NCI-H524 treated with DMSO at 0.1 percent for 48 hours (cell line): Measurements from ENCODE around the gene SLC25A39.
A peak's percentile ranks its signal among the peaks of the same experiment; 100 is the strongest.

Experiments
- DNase-seq: peaks from one replicate; lab custom pipeline; 2025; lab: John Stamatoyannopoulos, UW

The SLC25A39 gene

GRCh38 chr17:44312396-44313104 is 12.1 kb downstream of the SLC25A39 start:
- no peak for DNase-seq

- no peak for DNase-seq
Measured at GRCh38 chr17:44311562-44312181, 13.0 kb downstream of the SLC25A39 start.

- DNase-seq: no peak
Measured at GRCh38 chr17:44310609-44311376, 13.8 kb downstream of the SLC25A39 start.

GRCh38 chr17:44310188-44310587 is 14.4 kb downstream of the SLC25A39 start:
- DNase-seq: no peak

- no peak for DNase-seq
Measured at GRCh38 chr17:44309472-44309871, 15.2 kb downstream of the SLC25A39 start.

- no peak for DNase-seq
Measured at GRCh38 chr17:44308865-44309264, 15.8 kb downstream of the SLC25A39 start.

GRCh38 chr17:44308320-44308818 is 16.3 kb downstream of the SLC25A39 start, which contains the start of gene RUNDC3A:
RUNDC3A (plus strand) TSS chr17:44308601; CDS start chr17:44308833, 232 bp downstream.
- peak; percentile 77 for DNase-seq

GRCh38 chr17:44307387-44308186 is 17.0 kb downstream of the SLC25A39 start:
- no peak for DNase-seq

GRCh38 chr17:44304651-44305050 is 20.0 kb downstream of the SLC25A39 start:
- no peak for DNase-seq

- no peak for DNase-seq
Measured at GRCh38 chr17:44297975-44298374, 26.6 kb downstream of the SLC25A39 start.

- no peak for DNase-seq
Measured at GRCh38 chr17:44293509-44294226, 31.0 kb downstream of the SLC25A39 start.

GRCh38 chr17:44287651-44288050 is 37.0 kb downstream of the SLC25A39 start:
- no peak for DNase-seq

GRCh38 chr17:44284024-44284400 is 40.6 kb downstream of the SLC25A39 start:
- DNase-seq: no peak

- no peak for DNase-seq
Measured at GRCh38 chr17:44283344-44284023, 41.1 kb downstream of the SLC25A39 start.

GRCh38 chr17:44282264-44282663 is 42.4 kb downstream of the SLC25A39 start:
- DNase-seq: no peak

- no peak for DNase-seq
Measured at GRCh38 chr17:44281570-44281969, 43.1 kb downstream of the SLC25A39 start.

GRCh38 chr17:44280392-44280937 is 44.2 kb downstream of the SLC25A39 start:
- DNase-seq: no peak

GRCh38 chr17:44279666-44280391 is 44.8 kb downstream of the SLC25A39 start:
- no peak for DNase-seq

GRCh38 chr17:44279346-44279665 is 45.3 kb downstream of the SLC25A39 start:
- no peak for DNase-seq

GRCh38 chr17:44277976-44278375 is 46.6 kb downstream of the SLC25A39 start:
- DNase-seq: no peak
